HG02759 (cell line): ENCODE data around the gene YWHAH.

Experiments used
- ATAC-seq: cut with Tn5 transposase; IDR thresholded peaks from one replicate; pipeline ENCODE4 v1.9.1; 2021; ENCODE audit warnings: mild to moderate bottlenecking, moderate library complexity; ENCODE audit not compliant: unreplicated experiment

YWHAH gene

DNA sequence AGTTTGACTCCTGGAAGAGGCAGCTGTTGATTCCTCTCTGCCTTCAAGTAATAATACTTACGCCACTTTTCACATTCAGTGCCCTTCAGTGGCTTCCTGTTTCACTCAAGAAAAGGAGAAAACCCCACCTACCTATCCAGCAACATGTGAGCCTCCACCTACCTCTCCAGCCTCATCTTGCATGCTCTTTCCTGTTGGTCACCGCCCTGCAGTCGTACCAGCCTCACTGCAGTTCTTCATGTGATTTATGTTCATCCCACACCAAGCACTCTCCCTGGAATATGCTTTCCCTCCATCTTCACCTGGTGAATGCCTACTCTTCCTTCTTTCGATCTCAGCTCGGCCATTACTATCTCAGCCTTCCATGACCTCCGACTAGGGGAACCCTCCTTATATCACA is 21.8 kb upstream of the YWHAH start:
- ATAC-seq, result no peak

- ATAC-seq, result no peak
These were observed 21.2 kb upstream of the YWHAH start for GRCh38 chr22:31923136-31923535.

- no peak for ATAC-seq
These were observed 20.6 kb upstream of the YWHAH start for GRCh38 chr22:31923747-31924146.

GRCh38 chr22:31925056-31925455 is 19.3 kb upstream of the YWHAH start:
- no peak for ATAC-seq

DNA sequence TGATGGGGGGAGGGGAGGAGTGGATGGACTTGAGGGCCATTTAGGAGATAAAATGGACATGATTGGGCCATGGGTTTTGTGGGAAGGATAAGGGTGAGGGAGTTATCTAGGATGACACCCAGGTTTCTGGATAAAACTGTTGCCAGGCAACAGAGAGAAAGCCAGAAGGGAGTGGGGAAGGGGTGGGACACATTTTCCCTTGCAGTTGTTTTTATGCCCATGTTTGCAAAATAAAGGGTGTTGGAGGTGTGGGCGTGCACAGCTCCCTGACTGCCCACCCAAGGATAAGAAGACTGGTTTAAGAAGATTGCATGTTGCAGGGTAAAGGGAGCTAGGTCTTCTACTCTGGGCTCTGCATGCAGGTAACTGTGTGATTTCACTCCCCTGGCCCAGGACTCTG is 18.3 kb upstream of the YWHAH start:
- ATAC-seq, result no peak

GRCh38 chr22:31926969-31927368 is 17.4 kb upstream of the YWHAH start:
- no peak for ATAC-seq

GRCh38 chr22:31927562-31927961 is 16.8 kb upstream of the YWHAH start:
- ATAC-seq, result no peak

- no peak for ATAC-seq
These were observed 15.0 kb upstream of the YWHAH start for GRCh38 chr22:31929167-31929930.

GRCh38 chr22:31932863-31933262 is 11.5 kb upstream of the YWHAH start:
- no peak for ATAC-seq

DNA sequence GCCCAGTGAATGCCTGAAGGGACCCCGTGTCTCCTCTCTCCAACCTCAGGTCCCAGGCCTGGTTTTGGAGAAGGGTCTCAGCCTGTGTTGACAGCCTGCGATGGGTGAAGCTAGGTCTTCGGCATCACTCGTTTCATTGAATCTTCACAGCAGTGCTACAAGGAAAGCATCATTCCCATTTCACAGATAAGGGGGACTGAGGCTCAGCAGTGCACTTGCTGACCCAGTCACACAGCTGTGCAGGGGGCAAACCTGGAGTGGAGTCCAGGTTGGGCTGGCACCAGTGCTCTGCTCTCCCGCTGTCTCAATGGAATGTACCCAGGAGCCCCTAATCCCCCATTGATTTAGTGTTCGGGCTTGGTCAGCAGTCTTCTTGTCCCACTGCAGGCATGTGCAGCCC is 10.9 kb upstream of the YWHAH start:
- no peak for ATAC-seq

DNA sequence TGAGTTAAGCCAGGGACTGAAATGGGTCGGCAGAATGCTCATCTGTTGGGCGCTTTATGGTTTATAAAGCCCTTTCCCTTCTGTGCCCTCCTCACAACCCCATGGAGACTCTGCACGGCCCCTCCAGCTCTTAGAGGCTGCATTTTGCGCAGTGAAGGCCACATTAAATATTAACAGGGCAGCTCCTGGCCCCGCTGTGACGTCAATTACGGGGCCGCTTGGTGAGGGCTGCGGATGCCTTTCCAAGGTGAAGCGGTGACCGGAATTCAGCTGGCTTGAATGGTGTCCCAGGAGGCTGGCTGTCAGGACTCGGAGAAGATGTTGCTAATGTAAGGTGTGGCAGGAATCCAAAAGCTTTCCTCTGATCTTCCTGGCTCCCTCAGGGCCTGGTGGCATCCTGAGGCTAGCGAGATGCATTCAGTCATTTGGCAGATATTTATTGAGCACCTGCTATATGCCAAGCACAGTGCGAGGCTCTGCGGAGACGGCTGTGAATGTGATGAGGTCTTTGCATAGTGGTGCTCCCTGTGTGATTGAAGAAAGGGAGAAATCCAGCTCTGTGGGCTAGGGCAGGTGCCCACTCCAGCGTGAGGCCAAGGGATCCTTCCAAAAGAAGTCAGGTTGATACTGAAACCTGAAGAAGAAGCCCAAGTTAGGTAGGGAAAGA is 10.4 kb upstream of the YWHAH start:
- no peak for ATAC-seq

GRCh38 chr22:31935961-31936635 is 8.2 kb upstream of the YWHAH start:
- no peak for ATAC-seq

DNA sequence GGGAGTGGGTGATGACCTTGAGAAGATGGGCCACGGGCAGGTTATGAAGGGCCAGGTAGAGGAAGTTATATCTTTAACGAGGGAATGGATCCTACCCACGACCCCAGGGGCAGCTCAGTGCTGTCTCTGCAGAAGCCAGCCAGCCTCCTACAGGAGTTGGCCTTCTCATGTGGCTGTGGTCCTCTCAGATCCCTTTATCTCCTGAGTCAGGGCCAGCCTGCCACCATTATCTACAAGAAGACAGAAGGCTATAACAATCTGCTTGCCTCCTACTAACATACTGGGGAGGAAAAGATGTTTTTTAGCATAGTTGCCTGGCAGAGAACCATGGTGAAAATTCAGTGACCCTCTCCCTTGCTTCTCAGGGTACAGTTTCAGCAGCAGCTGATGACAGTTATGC is 7.0 kb upstream of the YWHAH start:
- no peak for ATAC-seq

DNA sequence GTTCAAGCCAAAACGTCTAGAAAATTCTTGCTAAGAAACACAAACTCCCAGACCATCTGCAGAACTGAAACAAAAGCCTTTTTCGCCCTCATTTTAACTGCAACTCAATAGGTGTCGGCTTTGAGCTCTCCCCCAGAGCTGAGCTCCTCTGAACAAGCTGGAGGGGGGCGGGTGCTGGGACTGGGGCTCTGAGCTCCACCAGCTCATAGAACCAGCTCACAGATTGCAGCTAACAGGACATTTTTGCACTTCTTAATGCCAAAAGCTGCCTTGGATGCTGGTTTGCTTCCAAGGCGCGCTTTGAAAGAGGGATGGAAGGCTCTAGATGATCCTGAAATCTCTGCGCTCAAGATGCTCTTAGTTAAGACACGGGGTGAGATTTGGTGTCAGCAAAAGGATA is 6.0 kb upstream of the YWHAH start:
- no peak for ATAC-seq

- ATAC-seq, result no peak
These were observed 3.8 kb upstream of the YWHAH start for GRCh38 chr22:31940506-31940905.

DNA sequence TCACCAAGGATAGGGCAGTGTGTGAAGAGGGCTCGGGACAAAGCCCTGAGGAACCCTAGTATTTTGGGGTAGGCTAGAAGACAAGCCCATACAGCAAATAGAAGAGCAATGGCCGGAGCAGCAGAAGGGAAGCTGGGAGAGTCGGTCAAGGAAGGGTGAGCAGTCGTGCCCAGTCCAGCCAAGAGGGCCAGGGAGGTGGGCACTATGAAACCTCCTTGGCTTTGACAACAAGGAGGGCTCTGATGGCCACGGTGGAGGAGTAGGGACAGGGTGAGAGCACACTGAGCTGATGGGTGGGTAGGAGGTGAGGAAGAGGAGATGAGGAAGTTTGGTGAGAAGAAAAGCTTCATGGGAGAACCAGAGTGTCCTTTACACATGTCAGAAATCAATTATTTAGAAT is 2.2 kb upstream of the YWHAH start:
- ATAC-seq, result no peak

DNA sequence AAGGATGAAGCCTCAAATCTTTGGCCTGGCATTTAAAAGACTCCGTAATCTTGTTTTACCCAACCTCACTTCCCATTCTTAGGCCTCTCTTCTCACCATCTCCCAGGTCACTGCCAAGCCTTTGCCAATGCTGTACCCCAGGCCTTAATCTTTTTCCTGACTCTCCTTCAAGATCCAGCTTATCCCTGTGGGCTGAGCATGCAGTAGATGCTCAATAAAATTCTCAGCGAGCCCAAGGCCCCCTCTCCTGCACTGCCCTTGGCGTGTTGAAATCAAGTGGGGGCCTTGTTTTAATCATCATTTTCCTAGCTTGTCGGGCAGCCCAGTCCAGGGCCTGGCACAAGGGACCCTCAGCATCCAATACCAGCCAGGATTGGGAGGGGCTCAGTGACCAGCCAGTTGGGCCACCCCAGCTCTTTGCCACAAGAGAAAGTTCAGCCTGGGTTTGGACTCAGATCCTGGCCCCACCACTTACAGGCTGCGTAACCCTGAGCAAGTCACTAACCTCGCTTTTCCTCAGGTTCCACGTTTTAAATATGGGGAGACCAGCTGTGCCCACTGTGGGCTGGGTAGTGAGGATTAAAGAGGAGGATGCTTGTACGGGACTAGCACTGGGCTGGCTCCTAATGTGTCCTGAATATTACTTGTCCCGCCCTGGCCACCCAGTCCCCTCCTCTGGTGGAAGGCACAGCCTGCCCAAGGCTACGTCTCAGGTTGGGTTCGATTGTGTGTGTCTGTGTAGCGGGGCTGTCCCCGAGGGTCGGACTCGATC is 943 bp upstream of the YWHAH start:
- ATAC-seq, result no peak

DNA sequence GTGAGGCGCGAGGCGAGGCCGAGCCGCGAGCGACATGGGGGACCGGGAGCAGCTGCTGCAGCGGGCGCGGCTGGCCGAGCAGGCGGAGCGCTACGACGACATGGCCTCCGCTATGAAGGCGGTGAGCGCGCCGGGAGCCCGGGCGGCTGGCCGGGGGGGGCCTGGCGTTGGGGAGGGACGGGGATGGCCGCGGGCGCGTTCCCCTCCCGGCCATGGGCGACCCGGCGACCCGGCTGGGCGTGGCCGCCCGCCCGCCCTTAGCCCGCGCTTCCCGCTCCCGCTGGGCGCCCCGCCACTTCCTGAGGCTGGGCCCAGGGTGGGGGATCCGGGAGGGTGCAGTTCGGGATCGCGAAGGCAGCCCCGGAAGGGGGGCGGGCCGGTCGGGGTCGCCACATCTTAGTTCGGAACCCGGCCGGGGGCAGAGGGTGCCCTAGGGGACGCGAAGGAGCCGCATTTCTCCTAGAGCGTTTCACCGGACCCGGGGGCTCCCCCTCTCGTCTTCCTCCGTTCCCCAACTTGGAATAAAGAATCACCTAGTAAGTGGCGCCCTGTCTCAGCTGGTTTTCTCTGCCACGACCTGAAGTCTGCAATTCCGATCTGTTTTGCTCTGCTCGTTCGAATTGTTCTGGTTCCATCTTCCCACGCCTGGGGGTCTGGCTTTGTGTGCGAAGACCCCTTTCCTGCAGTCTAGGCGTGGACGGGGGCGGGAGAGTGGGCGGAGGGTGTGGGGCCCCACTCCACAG is 536 bp downstream of the YWHAH start:
- ATAC-seq, result peak; percentile 31

- ATAC-seq, result no peak
These were observed 1.1 kb downstream of the YWHAH start for GRCh38 chr22:31945443-31945855.

DNA sequence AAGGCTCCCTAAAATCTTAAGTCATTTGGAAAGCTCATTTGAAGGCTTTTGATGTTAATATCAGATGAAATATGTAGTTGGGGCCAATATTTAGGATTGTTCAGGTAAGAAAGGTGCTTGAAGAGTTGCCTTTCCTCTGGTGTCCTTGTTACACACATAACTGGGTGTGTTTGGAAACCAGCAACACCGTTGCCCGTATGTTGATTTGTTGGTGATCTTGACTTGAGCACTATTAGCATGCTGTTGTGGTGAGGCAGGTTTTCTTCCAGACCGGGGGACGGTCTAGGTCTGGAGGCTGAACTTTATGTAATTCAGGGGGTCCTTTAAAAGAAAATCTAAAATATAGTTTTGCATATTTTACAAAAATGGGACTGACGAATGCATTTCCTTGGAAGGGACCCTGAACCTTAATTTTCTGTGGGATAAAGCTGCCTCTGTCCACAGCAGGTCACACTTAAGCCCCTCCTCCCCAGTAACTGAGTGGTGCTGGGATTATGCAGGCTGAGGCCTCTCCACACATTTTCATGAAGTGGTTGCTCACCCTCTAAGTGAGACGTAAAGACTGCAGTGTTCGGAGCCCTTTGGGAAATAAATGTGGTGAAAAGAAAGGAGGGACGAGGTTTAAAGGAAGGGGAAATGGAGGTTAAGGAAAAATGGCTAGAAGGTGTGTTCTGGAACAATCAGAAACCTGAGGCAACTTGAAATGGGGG is 1.8 kb downstream of the YWHAH start:
- ATAC-seq, result no peak
